Embryonic facial prominence (tissue), 1 donor: Measurements from ENCODE around the gene ZNF462.
"Not testable (repeated sequence)": the region's sequence is repeated elsewhere in the genome, so short reads cannot be mapped to it uniquely, and the experiment has no call there.

Experiments used
- DNase-seq: peaks from one replicate; pipeline ENCODE4 v3.0.0-alpha.2; 2016; ENCODE audit errors: extremely low spot score

Gene ZNF462, protein sequence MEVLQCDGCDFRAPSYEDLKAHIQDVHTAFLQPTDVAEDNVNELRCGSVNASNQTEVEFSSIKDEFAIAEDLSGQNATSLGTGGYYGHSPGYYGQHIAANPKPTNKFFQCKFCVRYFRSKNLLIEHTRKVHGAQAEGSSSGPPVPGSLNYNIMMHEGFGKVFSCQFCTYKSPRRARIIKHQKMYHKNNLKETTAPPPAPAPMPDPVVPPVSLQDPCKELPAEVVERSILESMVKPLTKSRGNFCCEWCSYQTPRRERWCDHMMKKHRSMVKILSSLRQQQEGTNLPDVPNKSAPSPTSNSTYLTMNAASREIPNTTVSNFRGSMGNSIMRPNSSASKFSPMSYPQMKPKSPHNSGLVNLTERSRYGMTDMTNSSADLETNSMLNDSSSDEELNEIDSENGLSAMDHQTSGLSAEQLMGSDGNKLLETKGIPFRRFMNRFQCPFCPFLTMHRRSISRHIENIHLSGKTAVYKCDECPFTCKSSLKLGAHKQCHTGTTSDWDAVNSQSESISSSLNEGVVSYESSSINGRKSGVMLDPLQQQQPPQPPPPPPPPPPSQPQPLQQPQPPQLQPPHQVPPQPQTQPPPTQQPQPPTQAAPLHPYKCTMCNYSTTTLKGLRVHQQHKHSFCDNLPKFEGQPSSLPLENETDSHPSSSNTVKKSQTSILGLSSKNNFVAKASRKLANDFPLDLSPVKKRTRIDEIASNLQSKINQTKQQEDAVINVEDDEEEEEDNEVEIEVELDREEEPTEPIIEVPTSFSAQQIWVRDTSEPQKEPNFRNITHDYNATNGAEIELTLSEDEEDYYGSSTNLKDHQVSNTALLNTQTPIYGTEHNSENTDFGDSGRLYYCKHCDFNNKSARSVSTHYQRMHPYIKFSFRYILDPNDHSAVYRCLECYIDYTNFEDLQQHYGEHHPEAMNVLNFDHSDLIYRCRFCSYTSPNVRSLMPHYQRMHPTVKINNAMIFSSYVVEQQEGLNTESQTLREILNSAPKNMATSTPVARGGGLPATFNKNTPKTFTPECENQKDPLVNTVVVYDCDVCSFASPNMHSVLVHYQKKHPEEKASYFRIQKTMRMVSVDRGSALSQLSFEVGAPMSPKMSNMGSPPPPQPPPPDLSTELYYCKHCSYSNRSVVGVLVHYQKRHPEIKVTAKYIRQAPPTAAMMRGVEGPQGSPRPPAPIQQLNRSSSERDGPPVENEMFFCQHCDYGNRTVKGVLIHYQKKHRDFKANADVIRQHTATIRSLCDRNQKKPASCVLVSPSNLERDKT (N-terminal part only)

DNA sequence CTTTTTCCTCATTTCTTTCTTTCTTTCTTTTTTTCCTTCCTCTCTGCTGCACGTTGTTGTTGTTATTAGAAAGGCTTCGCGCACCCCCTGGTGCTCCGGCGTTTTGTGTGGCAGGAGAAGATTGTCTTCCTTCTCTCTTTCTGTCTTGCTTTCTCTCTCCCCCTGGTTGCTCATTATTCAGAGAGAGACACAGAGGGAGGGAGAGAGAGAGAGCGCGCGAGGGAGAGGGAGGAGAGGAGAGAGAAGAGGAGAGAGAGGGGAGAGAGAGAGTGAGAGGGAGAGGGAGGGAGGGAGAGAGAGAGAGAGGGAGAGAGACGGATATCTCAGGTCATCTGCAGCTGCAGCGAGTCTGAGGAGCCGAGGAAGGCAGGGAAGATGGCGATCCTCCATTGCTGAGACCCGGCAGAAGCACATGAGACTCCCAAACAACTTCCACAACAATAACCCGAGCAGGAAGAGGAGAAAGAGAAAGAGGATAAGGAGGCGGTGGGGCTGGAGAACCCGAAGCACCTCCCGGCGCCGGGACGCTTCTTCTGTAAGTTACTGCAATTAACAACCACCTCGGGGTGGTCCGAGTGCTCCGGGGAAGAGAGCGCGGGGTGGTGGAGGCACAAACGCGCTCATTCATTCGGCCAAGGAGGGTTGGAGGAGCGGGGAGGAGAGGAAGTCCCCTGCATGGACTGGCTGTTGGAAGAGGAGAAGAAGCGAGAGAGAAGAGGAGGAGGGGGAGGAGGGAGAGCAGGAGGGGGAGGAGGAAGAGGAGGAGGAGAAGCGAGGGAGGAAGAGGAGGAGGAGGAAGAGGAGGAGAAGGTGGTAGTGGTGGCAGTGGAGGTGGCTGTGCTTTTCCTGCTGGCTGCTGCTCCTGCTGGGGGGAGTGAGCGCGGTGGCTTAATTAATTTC is at the start of gene ZNF462:
ZNF462 (plus strand) TSS at position 346 of the 900 bp plus-strand sequence. CDS start 60,218 bp downstream, outside the sequence.
- peak; percentile 81 for DNase-seq

DNA sequence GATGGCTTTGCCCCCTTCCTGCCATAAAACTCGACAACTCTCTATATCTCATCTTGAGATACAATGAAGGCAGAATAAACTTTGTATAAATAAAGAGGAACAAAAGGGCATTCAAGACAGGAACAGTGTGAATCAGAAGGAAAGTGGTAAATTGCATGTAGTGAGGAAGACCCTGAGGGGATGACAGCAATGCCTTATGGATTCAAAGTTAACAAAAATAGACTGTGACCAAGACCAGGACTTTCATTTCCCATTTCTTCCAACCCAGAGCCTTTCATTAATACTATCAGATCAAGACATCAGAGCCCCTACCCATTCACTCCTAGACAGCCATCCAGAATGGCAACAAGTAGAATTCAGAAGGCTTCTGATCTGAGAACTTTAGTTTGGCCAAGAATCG is 46.4 kb upstream of the ZNF462 start:
- no peak for DNase-seq

- DNase-seq = no peak
Observed at GRCh38 chr9:106818034-106818433, 44.9 kb upstream of the ZNF462 start.

GRCh38 chr9:106820866-106821265 is 42.1 kb upstream of the ZNF462 start:
- DNase-seq = no peak

GRCh38 chr9:106828070-106828469 is 34.9 kb upstream of the ZNF462 start:
- no peak for DNase-seq

- DNase-seq = no peak
Observed at GRCh38 chr9:106828965-106829364, 34.0 kb upstream of the ZNF462 start.

GRCh38 chr9:106829666-106830408 is 33.1 kb upstream of the ZNF462 start:
- DNase-seq = no peak

DNA sequence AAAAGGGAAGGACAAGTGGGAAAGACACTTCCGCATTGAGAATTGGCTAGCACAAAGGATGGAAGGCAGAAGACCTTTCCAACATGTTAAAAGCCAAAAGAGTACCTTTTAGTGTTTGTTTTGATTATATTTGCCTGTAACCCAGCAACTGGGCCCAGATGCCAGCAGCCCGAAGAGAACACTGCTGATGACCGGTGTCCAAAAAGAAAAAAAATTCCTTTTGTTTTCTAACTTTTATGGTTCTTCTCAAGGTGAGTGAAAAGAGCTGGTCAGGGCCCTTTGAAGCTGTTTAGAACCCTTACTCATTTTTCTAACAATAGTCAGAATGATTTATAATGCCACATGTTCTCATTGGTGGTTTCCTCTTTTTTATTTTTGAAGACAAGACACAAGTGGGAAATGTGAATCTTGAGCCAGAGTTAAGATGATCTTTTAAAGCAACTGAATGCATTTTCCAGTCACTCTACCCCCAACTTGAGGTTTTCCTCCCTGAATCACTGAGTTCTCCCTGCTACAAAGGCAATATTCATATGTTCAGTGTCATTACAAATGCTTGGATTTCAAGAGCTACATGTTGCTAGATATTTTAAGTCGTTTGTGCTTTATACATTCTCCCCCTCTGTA is 32.3 kb upstream of the ZNF462 start:
- DNase-seq = no peak

- DNase-seq = no peak
Observed at GRCh38 chr9:106834888-106835287, 28.1 kb upstream of the ZNF462 start.

- no peak for DNase-seq
Observed at GRCh38 chr9:106835840-106836239, 27.1 kb upstream of the ZNF462 start.

DNA sequence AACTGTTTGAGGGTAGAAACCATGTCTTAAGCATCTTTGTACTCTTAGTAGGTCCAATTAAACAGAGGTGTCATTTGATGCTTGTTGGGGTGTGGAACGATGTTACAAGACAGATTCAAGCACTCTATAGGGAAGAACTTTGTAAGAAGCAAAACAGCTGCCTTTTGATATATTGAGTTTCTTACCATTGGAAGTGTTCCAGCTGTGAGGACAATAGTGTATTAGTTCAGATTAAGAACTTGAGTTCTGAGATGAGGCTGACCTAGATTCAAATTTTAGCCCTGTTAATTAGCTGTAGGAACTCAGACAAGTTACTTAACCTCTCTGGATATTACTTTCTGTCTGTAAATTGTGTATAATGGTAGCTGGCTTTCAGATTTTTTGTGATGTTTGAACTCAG is 19.6 kb upstream of the ZNF462 start:
- DNase-seq = no peak

GRCh38 chr9:106846307-106846706 is 16.7 kb upstream of the ZNF462 start:
- no peak for DNase-seq

GRCh38 chr9:106846857-106847256 is 16.1 kb upstream of the ZNF462 start:
- no peak for DNase-seq

DNA sequence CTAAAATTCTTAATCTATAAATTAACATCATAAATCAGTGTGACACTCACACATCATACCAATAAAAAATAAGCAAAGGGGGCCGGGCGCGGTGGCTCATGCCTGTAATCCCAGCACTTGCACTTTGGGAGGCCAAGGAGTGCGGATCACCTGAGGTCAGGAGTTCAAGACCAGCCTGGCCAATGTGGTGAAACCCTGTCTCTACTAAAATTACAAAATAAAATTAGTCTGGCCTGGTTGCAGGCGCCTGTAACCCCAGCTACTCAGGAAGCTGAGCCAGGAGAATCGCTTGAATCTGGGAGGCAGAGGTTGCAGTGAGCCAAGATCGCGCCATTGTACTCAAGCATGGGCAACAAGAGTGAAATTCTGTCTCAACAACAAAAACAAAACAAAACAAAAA is 11.3 kb upstream of the ZNF462 start:
- DNase-seq = not testable (repeated sequence)

DNA sequence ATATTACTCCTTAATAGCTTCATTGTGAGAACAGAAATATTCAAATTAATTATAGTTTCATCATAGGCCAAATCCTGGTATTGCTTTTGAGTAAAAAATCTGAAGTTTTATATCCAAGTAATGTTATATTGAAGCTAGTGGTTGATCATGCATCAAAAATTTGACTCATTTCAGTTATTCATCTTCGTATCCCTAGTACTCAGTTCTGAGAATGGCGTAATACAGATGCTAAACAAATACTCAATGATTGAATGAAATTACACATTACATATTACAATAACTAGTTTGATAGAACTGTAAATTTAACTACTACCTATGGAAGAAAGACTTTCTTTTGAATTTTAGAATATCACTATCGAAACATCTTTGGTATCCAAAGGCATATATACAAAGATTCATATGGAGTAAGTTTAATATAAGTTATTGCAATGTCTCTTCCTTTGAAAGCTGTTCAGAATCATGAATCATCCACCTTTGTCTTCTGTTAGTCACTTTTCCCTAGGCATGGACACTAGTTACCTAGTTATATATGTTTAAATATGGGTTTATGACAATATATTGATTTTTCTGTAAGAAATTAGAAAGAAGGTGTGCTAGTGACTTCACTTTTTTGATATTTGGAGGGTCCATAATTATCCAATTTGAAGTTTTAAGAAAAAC is 5.0 kb upstream of the ZNF462 start:
- no peak for DNase-seq

GRCh38 chr9:106859957-106860720 is 2.8 kb upstream of the ZNF462 start:
- peak; percentile 24 for DNase-seq

DNA sequence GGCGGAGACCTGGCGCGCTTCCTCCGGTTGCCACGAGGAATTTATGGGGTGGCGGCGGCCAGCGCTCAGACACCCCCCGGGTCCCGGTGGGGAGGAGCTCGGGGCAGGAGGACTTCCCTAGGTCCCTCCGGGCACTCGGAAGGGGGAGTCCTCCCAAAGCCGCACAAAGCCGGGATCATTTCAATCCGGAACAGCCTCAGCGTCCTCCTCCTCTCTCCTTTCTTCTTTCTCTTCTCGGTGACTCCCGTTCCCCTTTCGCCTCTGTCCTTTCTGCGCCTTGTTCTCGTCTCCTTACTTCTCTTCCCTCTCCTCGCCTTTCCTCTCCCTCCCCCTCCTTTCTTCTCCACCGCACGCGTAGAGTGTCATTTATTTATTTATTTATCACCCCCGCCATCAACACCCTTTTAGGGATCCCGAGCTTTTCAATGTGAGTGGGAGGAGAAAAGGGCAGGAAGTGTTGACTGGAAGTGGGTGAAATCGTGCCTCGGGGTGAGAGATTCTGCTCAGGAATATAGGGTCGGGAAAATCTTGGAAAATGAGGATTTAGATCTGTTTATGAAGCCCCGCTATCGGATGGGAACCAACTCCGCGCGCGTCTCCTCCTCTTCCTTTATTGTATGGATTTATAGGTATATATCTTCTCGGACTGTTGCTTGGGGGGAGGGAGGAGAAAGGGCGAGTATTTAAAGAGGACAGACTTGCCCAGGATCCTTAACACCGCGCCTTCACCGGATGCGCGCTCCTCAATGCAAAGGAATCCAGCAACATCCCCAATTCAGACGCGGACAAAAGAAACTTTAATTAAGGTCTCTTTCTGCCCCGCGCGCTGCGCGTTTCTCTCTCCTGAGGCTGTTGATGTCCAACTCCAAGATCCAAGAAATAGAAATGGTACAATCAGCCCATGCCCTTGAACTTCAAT is 2.0 kb upstream of the ZNF462 start:
- DNase-seq = no peak
